Right ventricle myocardium superior (tissue), 1 donor: ENCODE data around the gene FAM131A. TPM values are rescaled to one million over a fixed set of nuclear protein-coding genes. Genes with fewer than 3 reads are reported as not detected.

Experiments used
- ATAC-seq: fragments of 200-7000 bp; cut with Tn5 transposase; one replicate; pipeline ENCODE4 v1.9.1; 2020; ENCODE audit warnings: mild to moderate bottlenecking; ENCODE audit not compliant: poor library complexity
- DNase-seq: peaks from one replicate; pipeline ENCODE4 v3.0.0-alpha.2; 2020
- intact Hi-C: fragments of 100-400 bp; cut with DNase I; formaldehyde crosslinking; loops from one replicate; pipeline ENCODE4 v1.11.2; 2022
- total RNA-seq: library from RNA; stranded (reverse); fragmentation: NEBNext Ultra II Directional; extraction: Animal tissue kit (Norgen Biotek cat#: 25700); gene quantifications from one replicate; pipeline ENCODE4 v1.2.1, GENCODE V29; 2021
- donor health status: DM: no; HTN: yes; CAD: no; lungs with severe emphysema.

The FAM131A gene
- total RNA-seq, 1 donor from 2014 or later: 36.3 TPM

DNA sequence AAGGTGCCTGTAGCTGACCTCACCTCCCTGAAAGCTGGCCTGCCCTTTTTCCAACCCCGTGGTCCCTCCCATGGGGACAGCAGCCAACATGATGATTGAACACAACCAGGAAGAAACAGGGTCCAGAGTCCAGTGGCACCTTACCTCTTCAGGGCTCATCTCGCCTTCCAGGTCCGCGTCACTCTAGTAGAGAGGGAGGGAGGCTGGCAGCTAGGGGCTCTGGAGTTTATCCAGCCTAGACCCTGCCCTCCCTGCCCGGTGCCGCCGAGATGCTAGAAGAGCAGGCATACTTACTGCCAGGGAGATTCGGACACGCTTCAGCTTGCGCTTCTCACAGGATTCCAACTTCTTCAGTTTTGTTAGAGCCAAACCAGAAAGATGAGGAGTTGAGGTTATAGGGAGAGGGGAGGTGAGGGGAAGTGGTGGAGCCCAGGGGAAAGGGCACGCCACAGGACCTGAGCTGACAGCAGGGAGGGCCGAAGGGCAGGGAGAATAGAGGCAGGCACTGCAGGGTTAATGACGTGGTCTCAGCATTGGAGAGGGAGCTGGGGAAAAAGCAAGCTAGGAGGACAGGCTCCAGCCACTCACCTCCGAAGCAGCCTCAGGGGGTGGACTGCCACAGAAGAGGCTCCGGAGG is 14.9 kb downstream of the FAM131A start:
- ATAC-seq: peak; percentile 9
- intact Hi-C loops: no loop called here

DNA sequence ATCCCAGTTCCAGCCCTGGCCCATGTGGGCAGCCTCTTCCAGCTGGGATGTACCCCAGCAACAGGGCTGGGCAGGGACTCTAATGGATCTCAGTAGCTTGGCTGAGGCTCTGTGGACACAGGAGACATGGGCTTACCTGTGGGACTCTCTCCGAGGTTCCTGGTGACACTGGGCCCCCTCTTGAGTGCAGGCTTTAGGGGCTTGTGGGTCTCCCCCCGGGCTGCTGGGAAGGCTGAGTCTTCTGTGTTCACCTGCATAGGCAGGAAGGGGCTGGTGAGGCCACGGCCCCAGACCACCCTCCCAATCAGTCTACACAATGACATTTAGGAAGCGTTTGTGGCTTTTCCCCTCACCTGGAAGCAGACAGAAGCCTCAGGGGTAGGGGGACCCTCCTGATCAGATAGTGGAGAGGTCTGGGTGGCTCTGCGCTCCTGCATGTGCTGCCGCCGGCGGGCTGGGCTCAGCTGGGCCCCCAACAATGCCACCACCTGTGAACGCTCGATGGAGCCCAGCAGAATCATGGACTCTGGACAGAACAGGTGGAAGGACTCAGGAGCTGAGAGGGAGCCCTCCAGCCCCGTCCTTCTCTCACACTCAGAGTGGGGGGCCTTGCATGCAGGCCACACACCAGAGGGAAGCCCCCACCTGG is 15.6 kb downstream of the FAM131A start:
- DNase-seq: no peak
- intact Hi-C loops: no loop called here
- no peak for ATAC-seq

More for the DNA sequence above, 14.9 kb downstream of the FAM131A start:
- DNase-seq: no peak

DNA sequence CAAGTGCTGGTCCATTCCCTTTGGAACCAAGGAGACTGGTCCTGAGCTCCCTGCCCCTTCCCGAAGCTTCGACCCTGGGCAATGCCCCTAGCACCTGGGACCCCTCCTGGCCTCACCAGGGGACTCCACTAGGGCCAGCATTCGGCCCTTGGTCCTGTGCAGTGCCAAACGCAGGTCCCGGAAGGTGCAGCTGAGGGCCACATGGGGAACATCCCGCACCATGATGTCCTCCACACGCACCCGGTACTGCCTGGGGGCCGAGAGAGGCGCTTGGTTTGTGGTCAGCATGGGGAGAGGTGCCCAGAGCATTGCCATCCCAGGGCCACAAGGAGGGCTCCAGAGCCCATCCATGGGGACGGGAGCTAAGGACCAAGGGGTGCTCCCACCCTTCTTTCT is 16.1 kb downstream of the FAM131A start:
- ATAC-seq (no peak), DNase-seq (no peak)
- intact Hi-C loops: no loop called here

DNA sequence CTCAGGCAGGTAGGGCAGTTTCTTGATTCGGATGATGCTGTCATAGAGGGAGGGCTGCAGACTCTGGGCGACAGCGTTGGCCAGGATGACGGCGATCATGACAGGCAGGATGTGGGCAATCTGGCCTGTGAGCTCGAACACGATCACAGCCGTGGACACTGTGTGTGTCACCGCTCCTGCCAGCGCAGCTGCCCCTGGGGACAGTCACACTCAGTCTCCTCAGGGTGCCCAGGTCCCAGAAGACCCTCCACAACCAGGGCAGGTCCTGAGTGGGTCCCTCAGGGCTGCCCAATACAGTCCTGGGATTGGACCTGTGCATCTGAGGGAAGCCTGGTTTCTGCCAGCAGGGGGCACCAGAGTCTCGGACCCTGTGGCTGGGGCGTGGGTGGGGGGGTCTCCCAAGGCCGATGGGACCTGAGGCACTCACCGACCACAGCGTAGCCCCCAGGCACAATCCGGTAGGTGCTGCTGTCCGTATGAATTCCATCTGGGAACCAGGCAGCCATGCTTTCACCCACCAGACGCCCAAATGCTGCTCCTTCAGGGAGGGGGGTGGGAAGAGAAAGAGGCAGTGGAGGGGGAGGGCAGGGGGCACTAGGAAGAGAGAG is 16.8 kb downstream of the FAM131A start:
- intact Hi-C loops: no loop called here
- peak; percentile 38 for ATAC-seq

DNA sequence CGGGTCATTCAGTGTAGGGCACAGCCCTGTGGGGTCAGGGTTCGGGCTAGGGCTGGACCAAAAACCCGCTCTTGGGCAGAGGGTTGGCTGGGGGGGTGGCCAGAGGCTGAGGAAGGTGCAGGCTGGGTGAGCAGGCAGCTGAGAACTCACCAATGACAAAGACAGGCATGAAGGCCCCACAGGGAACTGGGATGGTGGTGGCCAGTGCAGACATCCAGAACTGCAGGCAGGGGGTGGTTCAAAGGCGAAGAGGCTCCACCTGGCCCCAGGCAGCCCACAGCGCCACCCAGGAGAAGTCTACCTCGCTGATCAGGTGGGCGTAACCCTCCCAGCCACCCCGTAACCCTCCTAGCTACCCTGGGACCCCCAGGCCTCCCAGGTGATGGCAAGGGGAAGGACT is 17.4 kb downstream of the FAM131A start:
- intact Hi-C loops: no loop called here
- no peak for ATAC-seq
- no peak for DNase-seq

More for the DNA sequence above, 16.8 kb downstream of the FAM131A start:
- peak; percentile 77 for DNase-seq

DNA sequence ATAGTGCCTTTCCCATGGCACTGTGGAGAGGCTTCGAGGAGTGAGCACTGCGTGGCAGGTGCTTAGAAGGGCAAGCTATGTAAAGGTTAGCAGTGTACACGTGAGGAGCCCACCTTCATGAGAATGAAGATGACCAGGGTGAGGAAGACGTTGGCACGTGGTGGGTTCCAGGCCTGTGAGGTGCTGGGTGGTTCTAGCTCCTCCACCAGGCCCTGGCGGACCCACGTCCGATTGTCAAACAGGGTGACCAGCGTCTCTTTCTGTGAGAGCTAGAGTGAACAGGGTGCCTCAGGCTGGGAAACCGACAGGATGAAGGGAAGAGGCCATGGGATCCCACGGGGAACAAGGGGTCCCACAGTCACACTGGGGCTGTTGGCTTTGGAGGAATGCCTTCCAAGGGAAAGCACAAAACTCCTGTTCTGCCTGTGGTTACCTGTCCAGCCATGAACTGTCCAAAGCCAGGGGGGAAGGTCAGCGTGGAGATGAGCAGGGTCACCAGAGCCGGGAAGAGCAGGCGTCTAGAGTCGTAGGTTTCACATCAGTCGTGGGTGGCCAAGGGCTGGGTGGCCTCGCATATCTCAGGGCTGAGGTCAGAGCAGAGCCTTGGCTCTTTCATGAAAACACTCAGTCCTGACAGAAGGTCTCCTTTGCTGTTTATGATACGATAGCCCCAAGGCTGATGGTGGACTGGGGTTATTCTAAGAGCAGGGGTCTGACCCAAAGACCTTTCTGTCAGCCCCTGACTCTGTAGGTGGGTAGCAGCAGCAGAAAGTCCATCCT is 18.1 kb downstream of the FAM131A start:
- no peak for DNase-seq
- intact Hi-C loops: no loop called here
- ATAC-seq: no peak

DNA sequence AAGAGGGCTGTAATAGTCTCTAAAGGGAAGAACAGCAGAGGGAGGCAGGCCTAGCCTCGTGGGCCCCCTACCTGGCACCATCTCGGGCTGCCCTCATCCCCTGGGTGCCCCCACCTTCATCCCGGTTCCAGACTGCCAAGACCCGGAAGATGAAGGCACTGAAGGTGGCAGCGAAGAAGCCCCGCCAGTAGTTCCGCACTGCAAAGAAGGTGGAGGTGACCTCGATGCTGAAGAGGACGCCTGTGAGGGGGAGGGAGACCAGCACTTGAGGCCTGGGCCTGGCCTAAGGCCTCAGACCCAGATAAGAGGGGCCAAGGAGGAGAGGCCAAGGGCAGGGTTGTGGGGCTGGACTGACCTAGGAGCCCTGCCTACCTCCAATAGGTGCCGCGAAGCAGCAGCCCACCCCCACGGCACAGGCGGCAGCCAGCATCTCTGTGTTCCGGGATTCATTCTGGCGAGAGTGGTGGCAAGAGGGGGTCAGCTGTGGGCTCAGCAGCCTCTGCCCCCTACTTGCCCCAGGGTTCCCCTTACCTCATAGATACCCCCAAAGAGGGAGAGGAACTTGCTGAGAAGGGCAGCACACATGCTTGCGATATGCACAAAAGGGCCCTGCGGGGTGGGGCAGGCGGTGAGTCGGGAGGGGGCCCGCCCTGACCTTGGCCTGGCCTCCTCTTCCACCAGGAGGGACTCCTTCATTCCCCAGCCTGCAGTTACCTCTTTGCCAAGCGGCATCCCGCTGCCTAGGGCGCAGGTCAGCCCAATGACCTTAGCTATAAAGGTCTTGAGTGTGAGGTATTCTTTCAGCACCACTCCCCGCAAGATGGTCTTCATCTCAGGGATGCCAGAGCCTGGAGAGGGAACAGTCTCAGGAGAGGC is 20.1 kb downstream of the FAM131A start:
- DNase-seq: no peak
- intact Hi-C loops: no loop called here
- ATAC-seq: no peak

DNA sequence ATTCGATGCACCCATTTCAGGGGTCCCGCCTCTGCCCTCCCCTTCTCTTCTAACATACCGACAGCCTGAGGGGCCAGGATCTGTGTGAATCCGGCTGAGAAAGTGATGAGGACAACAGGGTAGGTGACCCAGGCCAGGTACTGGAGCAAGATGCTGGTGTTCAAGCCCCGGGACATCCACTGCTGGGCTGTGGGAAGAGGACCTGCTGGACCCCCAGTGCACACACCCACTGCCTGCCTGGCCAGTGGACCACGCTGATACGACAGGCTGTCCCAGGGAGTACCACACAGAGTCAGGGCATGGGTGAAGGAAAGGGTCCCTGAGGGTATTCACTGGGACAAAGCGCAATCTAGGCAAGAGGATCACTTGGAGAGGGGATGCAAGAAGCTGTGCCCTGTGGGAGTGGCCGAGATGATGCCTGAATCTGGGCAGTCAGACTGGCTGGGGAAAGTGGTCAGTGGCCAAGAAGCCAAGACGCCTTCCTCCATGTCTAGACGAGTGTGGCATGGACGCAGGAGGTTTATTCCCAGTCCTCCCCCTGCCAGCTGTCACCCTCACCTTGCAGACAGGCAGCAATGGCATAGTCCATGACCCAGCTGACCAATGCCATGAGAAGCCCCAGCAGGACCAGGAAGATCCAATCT is 20.8 kb downstream of the FAM131A start:
- no peak for ATAC-seq
- no peak for DNase-seq
- intact Hi-C loops: no loop called here

DNA sequence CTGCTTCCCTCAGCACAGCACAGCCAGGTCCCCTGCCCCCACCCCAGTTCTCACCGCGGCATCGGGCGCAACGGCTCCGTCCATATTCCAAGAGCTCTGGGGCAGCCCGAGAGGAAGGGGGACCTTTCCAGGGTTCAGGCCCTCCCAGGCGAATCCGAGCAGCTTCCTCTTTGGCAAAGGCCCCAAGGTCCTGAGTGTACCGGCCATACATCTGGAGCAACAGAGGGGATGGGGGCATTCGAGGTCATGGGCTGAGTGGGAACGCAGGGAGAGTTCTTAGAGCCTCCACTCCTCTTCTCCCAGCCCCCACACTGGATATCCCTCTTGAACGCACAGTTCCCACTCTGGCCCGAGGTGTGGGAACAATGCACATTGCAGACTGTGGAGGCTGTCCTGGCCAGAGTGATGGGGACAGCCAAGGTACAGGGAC is 21.5 kb downstream of the FAM131A start:
- intact Hi-C loops: no loop called here
- ATAC-seq (no peak), DNase-seq (no peak)

DNA sequence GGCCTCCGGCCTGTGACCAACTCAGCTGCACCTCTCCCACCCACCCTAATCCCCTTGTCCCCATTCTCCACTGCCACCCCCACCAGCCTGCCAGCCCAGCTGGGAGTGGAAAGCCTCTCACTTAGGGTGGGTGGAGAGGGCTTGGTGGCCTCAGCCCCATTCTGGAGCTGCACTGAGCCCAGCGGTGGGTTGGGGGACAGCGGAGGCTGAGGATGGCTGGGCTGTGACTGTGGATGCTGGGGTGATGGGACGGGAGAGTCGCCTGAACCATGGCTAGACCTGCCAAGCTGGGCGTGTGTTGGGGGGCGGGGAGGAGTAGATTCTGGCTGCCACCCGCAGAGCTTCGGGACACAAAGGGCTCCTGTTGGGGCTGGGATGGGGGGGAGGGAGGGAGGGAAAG is 22.2 kb downstream of the FAM131A start:
- intact Hi-C loops: loop anchor here (5.0 kb wide), 1 partner anchor 172 kb away; the partner anchor contains the start of gene ABCF3
- no peak for ATAC-seq
- no peak for DNase-seq

DNA sequence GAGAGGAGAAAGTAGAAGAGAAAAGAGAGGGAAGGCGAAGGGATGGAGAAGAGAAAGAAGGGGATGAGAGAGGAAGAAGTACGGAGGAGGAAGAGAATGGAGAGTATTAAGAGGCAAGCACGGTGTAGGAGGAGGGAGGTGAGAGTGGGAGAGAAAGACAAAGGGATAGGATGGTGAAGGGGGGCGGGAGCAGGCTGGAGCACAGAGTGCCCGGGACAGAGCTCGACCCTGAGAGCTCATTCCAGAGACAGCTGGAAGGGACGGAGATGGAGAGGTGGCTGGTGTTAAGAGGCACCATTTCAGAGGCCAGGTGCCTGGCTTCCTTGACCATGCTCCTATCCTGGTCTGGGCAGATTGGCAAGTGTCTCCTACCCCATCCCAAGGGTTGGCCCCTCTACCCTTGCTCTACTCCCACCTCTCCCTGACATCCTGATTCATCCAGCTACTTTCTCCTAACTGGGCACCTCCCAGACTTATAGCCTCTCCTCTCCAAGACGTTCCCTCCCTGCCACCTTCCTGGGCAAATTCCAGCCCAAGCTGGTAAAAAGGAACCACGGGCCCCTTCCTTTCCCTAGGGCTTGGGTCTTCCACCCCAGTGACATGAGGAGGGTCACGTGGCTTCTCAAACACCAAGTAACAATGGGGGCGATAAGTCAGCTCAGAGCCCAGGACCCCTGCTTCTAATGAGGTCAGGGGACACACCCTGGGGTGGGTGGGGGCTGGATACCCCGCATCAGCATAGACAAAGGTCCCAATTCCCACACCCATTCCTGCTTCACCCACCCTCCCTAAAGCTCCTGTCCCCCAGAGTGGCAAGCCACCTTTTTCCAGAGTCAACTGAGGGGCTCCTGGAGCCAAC is 22.9 kb downstream of the FAM131A start:
- intact Hi-C loops: loop anchor here (5.0 kb wide), 1 partner anchor 173 kb away; the partner anchor contains the start of gene ABCF3
- no peak for ATAC-seq
- DNase-seq: no peak

DNA sequence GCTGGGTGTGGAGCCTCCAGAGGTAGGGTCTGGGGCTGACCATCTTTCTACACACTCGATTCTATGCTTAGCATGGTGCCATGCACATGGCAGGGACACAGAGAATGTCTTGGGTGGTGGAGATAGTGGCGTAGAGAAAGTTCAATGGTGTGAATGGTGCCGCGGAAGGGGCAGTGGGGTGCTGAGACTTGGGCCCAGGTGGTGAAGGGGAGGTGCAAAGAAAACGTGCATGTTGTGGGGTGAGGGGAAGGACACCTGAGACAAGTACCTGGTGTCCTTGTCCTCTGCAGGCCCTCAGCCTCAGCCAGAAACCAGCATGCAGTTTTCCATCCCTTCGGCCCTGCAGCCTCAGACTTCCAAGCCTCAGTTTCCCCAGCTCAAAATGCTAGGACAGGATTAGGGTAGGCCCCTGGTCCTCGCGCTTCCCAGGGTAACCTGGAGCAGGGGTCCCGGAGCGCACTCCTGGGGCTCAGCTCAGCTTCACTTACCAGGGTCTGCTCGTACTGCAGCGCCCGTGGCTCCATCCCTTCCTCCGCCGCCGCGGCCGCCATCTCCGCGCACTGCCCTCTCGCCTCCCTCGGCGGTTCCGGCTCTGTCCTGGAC is 23.6 kb downstream of the FAM131A start:
- ATAC-seq (no peak), DNase-seq (no peak)
- intact Hi-C loops: loop anchor here (5.0 kb wide), 1 partner anchor 174 kb away; the partner anchor contains the start of gene ABCF3

DNA sequence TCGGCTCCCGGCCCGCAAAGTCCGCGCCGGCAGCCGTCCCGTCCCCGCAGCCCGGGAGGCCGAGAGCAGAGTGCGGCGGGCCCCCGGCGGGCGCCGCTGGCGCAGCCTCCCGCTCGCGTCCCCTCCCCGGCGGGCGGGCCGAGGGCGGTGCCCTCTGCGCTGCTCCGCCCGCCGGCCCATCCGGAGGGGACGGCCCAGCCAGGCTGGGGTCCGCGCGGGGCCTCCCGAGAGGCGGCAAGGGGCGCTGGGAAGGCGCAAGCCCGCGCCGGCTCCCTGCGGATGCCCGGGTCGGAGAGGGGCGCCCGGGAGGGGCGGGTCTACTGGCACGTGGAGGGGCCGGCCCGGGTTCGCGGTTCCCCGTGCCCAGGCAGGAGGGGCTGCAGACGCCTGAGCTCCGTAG is 24.1 kb downstream of the FAM131A start, which contains the start of the genes CLCN2 and POLR2H:
Gene CLCN2, minus strand, starts transcription at position 74 of the 400 bp plus-strand sequence. CDS start 126 bp downstream, outside the sequence.
Gene POLR2H, plus strand, starts transcription at position 179 of the 400 bp plus-strand sequence. CDS start 1,783 bp downstream, outside the sequence.
- ATAC-seq (peak; percentile 69), DNase-seq (peak; percentile 69)
- intact Hi-C loops: loop anchor here (5.0 kb wide), 1 partner anchor 174 kb away; the partner anchor contains the start of gene ABCF3

DNA sequence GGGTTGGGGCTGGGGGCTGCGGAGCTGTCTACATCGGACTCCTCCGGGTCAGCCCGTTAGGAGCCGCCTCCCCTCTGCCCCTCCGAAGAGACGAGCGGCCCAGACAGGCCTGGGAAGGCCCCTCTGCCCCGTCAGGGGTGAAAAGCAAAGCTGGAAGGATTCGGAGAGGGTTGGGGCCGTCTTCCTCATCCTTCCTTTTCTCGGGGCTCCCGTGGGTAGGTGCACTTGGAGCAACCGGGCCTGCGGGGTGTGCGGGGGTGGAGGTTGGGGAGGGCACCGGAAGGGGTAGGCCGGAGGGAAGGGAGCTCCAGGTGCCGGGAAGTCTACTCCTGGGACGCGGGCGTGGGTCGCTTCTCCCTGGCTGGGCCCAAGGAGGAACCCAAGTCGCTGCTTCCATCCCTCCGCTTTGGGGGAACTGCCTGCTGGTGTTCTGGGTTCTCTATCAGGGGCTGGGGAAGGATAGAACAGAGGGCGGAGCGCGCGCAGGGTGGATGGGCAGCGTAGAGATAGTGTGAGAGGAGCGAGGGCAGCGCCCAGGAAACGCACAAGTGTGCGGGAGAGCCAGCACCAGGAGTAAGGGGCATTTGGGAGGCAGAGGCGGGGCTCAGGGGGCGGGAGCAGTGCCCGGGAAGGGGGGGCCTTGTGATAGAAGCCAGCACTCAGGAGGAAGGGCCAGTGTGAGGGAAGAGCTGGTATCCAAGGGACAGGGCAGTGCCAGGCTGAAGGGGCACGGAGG is 24.7 kb downstream of the FAM131A start:
- ATAC-seq (peak; percentile 51), DNase-seq (peak; percentile 81)
- intact Hi-C loops: loop anchor here (5.0 kb wide), 1 partner anchor 175 kb away; the partner anchor contains the start of gene ABCF3
